Endothelial cell of umbilical vein (primary cell): Measurements from ENCODE around the gene ABHD10. TPM values are rescaled to one million over a fixed set of nuclear protein-coding genes. Genes with fewer than 3 reads are reported as not detected.

Experiments
- BruUV-seq: library from RNA; stranded (reverse); fragments of 400-500 nt; replicated peaks from 2 replicates; lab custom pipeline; 2021; lab: Mats Ljungman, UMichigan
- CTCF ChIA-PET: fragments of 300-600, 350-600 bp; sonication (Branson Sonifier 250); formaldehyde crosslinking; loops from one replicate; lab custom pipeline; 2021; ENCODE audit warnings: antibody characterized with exemption, inconsistent platforms; lab: Charles Lee
- POLR2A ChIA-PET: fragments of 300-600, 350-600 bp; sonication (Branson Sonifier 250); formaldehyde crosslinking; loops from one replicate; lab custom pipeline; 2021; ENCODE audit warnings: antibody characterized with exemption, inconsistent platforms; lab: Charles Lee
- DNase-seq: peaks from one replicate; pipeline ENCODE4 v3.0.0-alpha.2; 2011; ENCODE audit warnings: low read depth, low spot score
- FAIRE-seq: peaks from 2 replicates; lab custom pipeline; 2011; peaks lifted over from hg19 to GRCh38; lab: Jason Lieb, UNC
- H2AFZ ChIP-seq: 2 replicates; pipeline ENCODE4 v1.6.0; 2012; ENCODE audit warnings: low read depth, low read length, control low read depth, inconsistent platforms
- H3K27ac ChIP-seq: 2 replicates; pipeline ENCODE4 v1.5.1; 2011; ENCODE audit warnings: low read depth, mild to moderate bottlenecking, control low read depth, low read length, moderate library complexity; ENCODE audit not compliant: insufficient read depth
- H3K27me3 ChIP-seq, 2 experiments: 2 replicates each; pipeline versions ENCODE4 v1.6.0 to v1.6.1; 2011; ENCODE audit warnings: low read length in 2 of 2, mixed read lengths in 1 of 2; ENCODE audit not compliant: control insufficient read depth in 2 of 2, insufficient read depth in 2 of 2
- H3K36me3 ChIP-seq, 2 experiments: 2 replicates in 1 of 2; 3 replicates in 1 of 2; pipeline ENCODE4 v1.5.1; 2011; ENCODE audit warnings: low read length in 2 of 2, mild to moderate bottlenecking in 1 of 2, moderate library complexity in 1 of 2; ENCODE audit not compliant: control insufficient read depth in 2 of 2, insufficient read depth in 2 of 2; ENCODE audit errors: extremely low read depth in 1 of 2
- H3K4me1 ChIP-seq: 3 replicates; pipeline ENCODE4 v1.5.1; 2011; ENCODE audit warnings: mild to moderate bottlenecking, low read length; ENCODE audit not compliant: control insufficient read depth, insufficient read depth; ENCODE audit errors: extremely low read depth
- H3K4me2 ChIP-seq: 2 replicates; pipeline ENCODE4 v1.6.1; 2011; ENCODE audit warnings: low read length, control low read depth, mixed read lengths; ENCODE audit not compliant: insufficient read depth
- H3K4me3 ChIP-seq, 3 experiments: fragments of 200-600 bp in 1 of 3; sonication (generic), shearing (Covaris generic) in 1 of 3; replicated peaks in 1 of 3; 2 replicates each; pipeline ENCODE4 v1.5.1; 2011 to 2016; ENCODE audit warnings: control low read depth in 3 of 3, low read length in 3 of 3, mild to moderate bottlenecking in 2 of 3, inconsistent platforms in 1 of 3, low read depth in 1 of 3, moderate library complexity in 1 of 3; ENCODE audit not compliant: insufficient read depth in 1 of 3
- H3K79me2 ChIP-seq: 2 replicates; pipeline ENCODE4 v1.6.0; 2012; ENCODE audit warnings: low read length, inconsistent platforms; ENCODE audit not compliant: control insufficient read depth, insufficient read depth
- H3K9ac ChIP-seq: replicated peaks from 2 replicates; pipeline ENCODE3; 2011; ENCODE audit warnings: low read length, control low read depth; ENCODE audit not compliant: insufficient read depth; ENCODE audit errors: extremely low read depth
- H3K9me1 ChIP-seq: replicated peaks from 3 replicates; pipeline ENCODE4 v1.6.0; 2011; ENCODE audit warnings: mild to moderate bottlenecking, low read length; ENCODE audit not compliant: control insufficient read depth, insufficient read depth; ENCODE audit errors: extremely low read depth
- H3K9me3 ChIP-seq: replicated peaks from 2 replicates; pipeline ENCODE4 v1.5.1; 2012; ENCODE audit warnings: low read length, inconsistent platforms; ENCODE audit not compliant: control insufficient read depth, insufficient read depth
- H4K20me1 ChIP-seq: replicated peaks from 2 replicates; pipeline ENCODE3; 2011; ENCODE audit warnings: mild to moderate bottlenecking, low read length; ENCODE audit not compliant: control insufficient read depth, insufficient read depth; ENCODE audit errors: extremely low read depth
- EZH2 ChIP-seq: IDR thresholded peaks from 2 replicates; pipeline ENCODE4 v1.6.1; 2012; ENCODE audit warnings: borderline replicate concordance, low read depth, mild to moderate bottlenecking, moderate library complexity, low read length, inconsistent platforms; ENCODE audit not compliant: severe bottlenecking
- FOS ChIP-seq: IDR thresholded peaks from 2 replicates; pipeline ENCODE4 v1.6.1; 2011; ENCODE audit warnings: mild to moderate bottlenecking, low read length, moderate library complexity, borderline replicate concordance; ENCODE audit not compliant: insufficient read depth
- GATA2 ChIP-seq: IDR thresholded peaks from 2 replicates; pipeline ENCODE4 v1.7.0; 2011; ENCODE audit warnings: low read depth, mild to moderate bottlenecking, moderate library complexity, mixed read lengths, low read length; ENCODE audit not compliant: insufficient read length, insufficient read depth
- JUN ChIP-seq: IDR thresholded peaks from 2 replicates; pipeline ENCODE4 v1.6.1; 2011; ENCODE audit warnings: borderline replicate concordance, low read depth; ENCODE audit not compliant: insufficient read length, insufficient read depth
- MYC ChIP-seq: IDR thresholded peaks from one replicate; pipeline ENCODE4 v1.6.1; 2011; ENCODE audit warnings: mild to moderate bottlenecking, low read depth, low read length
- POLR2A ChIP-seq: IDR thresholded peaks from 2 replicates; pipeline ENCODE4 v1.6.1; 2012; ENCODE audit warnings: low read depth, mild to moderate bottlenecking, control low read depth, low read length
- POLR2AphosphoS5 ChIP-seq: IDR thresholded peaks from 2 replicates; pipeline ENCODE4 v1.6.1; 2012; ENCODE audit warnings: low read depth, mild to moderate bottlenecking, control low read depth, low read length, moderate library complexity; ENCODE audit not compliant: insufficient read depth
- dilution Hi-C: fragments of 300-500 bp; cut with MboI; formaldehyde crosslinking; loops from one replicate; pipeline ENCODE4 v1.15.0; 2019; ENCODE audit warnings: low sequenced_read_pairs; ENCODE audit not compliant: extremely low pct_ligation_motif_present
- intact Hi-C: fragments of 100-400 bp; cut with micrococcal nuclease; formaldehyde crosslinking; loops from one replicate; pipeline ENCODE4 v1.10.0; 2022
- polyA plus RNA-seq, 4 experiments: library from polyadenylated mRNA; depleted of rRNA in 3 of 4; stranded (reverse) in 3 of 4; unstranded in 1 of 4; fragments of >200 nt; gene quantifications; 2 replicates each; pipeline versions ENCODE4 v1.2.1 to v1.2.3, GENCODE V29; 2011 to 2012; ENCODE audit warnings: missing spikeins in 1 of 4
- total RNA-seq: library from RNA; stranded (reverse); gene quantifications from 2 replicates; pipeline ENCODE4 v1.2.3, GENCODE V29; 2021
- TF ChIP-seq, protein P1 (sequence below), 2 donors: IDR thresholded peaks; 1 replicate in 1 of 2; 2 replicates in 1 of 2; pipeline ENCODE4 v1.5.1; 2011; ENCODE audit warnings: low read length in 2 of 2, mild to moderate bottlenecking in 2 of 2, moderate library complexity in 2 of 2, control low read depth in 1 of 2, inconsistent platforms in 1 of 2, low read depth in 1 of 2; ENCODE audit not compliant: insufficient read depth in 1 of 2; ENCODE audit errors: extremely low read depth in 1 of 2
- TF ChIP-seq, protein P2 (sequence below): IDR thresholded peaks from 2 replicates; pipeline ENCODE4 v1.6.1; 2011; ENCODE audit not compliant: insufficient read depth, insufficient read length

The ABHD10 gene
- total and polyA plus RNA-seq, 2 donors (not counting 3 experiments of a cell fraction or from before 2014, with no cell fraction given), result 10.0 to 37.0 TPM

DNA sequence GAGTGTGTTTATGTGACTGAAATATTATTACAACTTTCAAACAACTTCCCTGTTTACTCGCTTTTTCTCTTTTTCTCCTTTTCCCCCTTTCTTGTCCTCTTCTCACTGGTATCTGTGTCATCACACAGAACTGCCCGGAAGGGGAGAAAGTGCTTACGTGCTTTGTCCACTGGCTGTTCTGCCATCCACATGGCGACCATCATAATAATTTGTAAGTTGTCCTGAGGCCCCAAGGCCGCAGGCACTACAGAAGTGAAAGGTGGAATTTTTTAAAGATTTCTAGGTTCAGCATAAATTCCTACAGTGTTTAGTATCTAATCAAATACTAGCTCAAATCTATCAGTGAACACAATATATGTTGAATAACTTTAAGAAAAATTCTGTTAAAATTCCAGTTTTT lies 26.7 kb upstream of the ABHD10 start:
- H3K4me2 ChIP-seq, result no peak overlapping the region
- H3K4me3 ChIP-seq, result no peak overlapping the region
- no TSS peak for BruUV-seq
- FAIRE-seq (no peak), DNase-seq (no peak)
- H3K9me1 ChIP-seq, result no peaks in the 10 kb centered on the region
- H3K27ac ChIP-seq, result no peak overlapping the region
- no peaks in the 10 kb centered on the region for H3K9me3 ChIP-seq
- no peak overlapping the region for H3K9ac ChIP-seq
- H3K36me3 ChIP-seq, result peaks cover 7 to 15% of the 10 kb centered on the region in 2 experiments
- TF ChIP-seq POLR2A (no peak), POLR2AphosphoS5 (no peak), MYC (no peak), JUN (no peak), FOS (no peak), EZH2 (no peak), GATA2 (no peak)
- TF ChIP-seq, protein P1, sequence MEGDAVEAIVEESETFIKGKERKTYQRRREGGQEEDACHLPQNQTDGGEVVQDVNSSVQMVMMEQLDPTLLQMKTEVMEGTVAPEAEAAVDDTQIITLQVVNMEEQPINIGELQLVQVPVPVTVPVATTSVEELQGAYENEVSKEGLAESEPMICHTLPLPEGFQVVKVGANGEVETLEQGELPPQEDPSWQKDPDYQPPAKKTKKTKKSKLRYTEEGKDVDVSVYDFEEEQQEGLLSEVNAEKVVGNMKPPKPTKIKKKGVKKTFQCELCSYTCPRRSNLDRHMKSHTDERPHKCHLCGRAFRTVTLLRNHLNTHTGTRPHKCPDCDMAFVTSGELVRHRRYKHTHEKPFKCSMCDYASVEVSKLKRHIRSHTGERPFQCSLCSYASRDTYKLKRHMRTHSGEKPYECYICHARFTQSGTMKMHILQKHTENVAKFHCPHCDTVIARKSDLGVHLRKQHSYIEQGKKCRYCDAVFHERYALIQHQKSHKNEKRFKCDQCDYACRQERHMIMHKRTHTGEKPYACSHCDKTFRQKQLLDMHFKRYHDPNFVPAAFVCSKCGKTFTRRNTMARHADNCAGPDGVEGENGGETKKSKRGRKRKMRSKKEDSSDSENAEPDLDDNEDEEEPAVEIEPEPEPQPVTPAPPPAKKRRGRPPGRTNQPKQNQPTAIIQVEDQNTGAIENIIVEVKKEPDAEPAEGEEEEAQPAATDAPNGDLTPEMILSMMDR (IDR thresholded peaks at IDR 0.05; ENCODE audit: extremely low read depth in 1 of 2, insufficient read depth in 1 of 2, low read depth in 1 of 2, low read length in 2 of 2), result no peak
- TF ChIP-seq, protein P2, sequence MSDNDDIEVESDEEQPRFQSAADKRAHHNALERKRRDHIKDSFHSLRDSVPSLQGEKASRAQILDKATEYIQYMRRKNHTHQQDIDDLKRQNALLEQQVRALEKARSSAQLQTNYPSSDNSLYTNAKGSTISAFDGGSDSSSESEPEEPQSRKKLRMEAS, result no peak
- H3K79me2 ChIP-seq, result no peaks in the 10 kb centered on the region
- no peak overlapping the region for H2AFZ ChIP-seq
- dilution Hi-C loops, result no loop called here
- no peaks in the 10 kb centered on the region for H4K20me1 ChIP-seq
- CTCF ChIA-PET, result interaction anchor here (1.2 to 4.7 kb wide), 4 partner anchors 9 to 57 kb away, joined by 3 to 20 read pairs (median 10); no protein-coding TSS in a partner anchor
- POLR2A ChIA-PET, result no interaction called here
- intact Hi-C loops, result no loop called here
- peaks cover 21% of the 10 kb centered on the region for H3K4me1 ChIP-seq
- H3K27me3 ChIP-seq, result no peaks in the 10 kb centered on the region
